CD4-positive, alpha-beta T cell treated with Interleukin-17A for 4 hours (primary cell): Measurements from ENCODE around the gene NR2E1.

ENCODE experiments used
- DNase-seq: peaks from one replicate; pipeline ENCODE4 v3.0.0-alpha.2; 2020; ENCODE audit warnings: mixed read lengths

Gene NR2E1

GRCh38 chr6:108156938-108157233 lies 8.9 kb upstream of the NR2E1 start:
- DNase-seq = no peak

- DNase-seq = no peak
Measured at GRCh38 chr6:108157234-108157980, 8.4 kb upstream of the NR2E1 start.

DNA sequence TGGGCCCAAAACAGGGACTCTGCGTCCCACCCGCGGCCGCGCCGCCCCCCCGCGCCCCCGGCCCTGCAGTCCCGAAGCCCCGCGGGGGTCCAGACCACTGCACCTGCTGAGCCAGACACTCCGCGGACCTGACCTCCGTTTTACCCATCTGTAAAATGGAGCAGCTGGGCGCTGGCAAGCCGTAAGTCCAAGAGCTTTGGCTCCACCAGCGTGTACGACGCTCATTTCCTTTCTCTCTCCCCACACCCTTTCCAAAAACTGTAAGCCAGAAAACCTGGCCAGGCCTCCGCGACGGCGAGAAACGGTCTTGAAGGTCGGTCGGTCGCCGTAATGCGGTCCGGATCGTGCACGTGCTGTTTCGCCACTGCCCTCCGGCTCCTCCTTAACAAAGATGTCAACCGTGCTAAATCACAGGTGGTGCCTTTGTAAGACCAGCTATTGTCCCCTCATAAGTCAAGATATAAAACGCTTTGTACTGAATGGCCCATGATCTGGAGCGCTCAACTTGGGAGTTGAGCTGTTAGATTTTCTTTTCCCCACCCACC lies 7.8 kb upstream of the NR2E1 start:
- no peak for DNase-seq

GRCh38 chr6:108159981-108160380 lies 5.8 kb upstream of the NR2E1 start:
- DNase-seq = no peak

GRCh38 chr6:108161724-108162282 lies 4.0 kb upstream of the NR2E1 start:
- DNase-seq = no peak

DNA sequence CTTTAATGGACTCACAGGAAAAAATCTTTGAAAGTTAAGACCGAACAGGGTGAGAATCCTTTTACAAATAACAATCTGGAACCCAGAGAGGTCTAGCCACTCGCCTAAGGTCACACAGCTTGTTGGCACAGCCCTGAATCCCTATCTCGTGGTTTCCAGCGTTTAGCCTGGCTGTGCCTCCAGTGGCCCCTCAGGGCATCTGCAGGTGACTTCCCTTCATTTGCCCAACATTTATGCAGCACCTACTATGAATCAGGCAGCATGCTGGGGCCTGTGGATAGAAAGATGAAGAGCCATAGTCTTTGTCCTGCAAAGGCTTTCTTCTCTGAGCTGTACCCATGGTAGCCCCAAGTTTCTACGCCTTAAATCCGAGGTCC lies 2.6 kb upstream of the NR2E1 start:
- DNase-seq = no peak

GRCh38 chr6:108163644-108164542 lies 1.9 kb upstream of the NR2E1 start:
- DNase-seq = no peak

- no peak for DNase-seq
Measured at GRCh38 chr6:108164543-108164814, 1.3 kb upstream of the NR2E1 start.

DNA sequence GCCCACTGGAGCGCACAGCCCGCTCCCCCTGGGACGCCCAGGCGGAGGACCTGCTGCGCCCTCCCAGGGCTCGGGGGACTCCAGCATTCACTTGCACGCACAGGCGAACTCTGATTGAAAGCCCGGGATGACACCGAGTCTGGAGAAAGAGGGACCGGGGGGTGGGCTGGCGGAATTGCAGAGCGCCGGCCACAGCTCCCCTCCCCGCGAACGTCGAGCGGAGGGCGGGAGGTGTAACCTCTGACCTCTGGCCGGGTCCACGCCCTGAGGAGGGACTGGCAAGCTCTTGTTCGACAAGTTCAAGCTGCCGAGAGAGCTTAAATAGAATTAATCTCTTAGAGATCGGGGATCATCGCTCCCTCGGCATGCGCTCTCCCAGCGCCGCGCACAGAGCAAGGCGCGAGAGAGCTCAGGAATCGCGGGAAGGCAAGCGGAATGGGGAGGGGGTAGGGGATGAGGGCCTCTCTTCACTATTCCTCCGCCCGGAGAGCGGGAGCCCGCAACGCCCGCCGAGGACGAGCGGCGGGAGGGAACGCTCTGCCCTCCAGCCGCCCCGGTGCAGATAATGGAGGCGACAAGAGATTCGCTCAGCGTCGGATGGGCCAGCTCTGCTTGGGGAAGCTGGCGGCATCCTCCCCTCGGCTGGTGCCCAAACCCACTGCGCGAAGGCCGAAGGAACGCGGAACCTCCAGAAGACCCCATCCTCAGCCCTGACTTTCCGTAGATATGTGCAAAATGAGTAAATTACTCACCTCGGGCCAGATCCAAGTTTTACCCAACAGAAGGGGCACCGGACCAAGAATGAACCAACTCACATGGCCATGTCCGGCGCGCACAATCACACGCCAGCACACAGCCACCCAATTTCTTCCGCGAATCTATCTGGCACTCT lies 761 bp upstream of the NR2E1 start:
- no peak for DNase-seq

- DNase-seq = no peak
Measured at GRCh38 chr6:108166664-108167448, 1.0 kb downstream of the NR2E1 start.

DNA sequence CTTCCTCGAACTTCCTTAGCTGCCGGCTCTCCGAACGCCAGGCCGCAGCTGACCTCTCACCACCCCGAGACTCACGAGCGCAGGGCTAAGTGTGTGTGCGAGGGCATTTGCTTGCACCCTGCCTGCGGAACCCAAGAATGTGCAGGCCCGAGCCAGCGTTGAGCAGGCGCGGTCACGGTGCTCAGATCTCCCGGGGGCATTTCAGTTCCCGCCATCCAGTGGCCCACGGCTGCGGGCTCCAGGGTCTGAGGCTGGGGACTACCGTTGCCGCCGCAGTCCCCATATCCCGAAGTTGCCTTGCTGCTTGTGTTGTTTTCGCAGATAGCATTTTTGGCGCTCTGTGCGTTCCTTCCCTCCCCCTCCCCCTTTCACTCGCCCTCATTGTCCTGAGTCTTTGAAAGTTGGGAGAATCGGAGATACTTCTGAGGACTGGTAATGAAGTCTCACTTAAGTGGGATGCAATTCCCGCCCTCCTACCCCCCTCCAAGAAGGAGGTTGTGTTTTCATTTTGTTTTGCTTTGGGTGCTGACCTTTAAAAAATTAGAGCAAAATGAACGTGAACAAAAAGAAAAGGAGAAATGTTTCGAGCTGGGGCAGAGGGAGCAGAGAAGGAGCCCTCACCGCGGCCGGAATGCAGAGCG lies 1.7 kb downstream of the NR2E1 start:
- DNase-seq = no peak

GRCh38 chr6:108168090-108168463 lies 2.3 kb downstream of the NR2E1 start:
- DNase-seq = no peak

DNA sequence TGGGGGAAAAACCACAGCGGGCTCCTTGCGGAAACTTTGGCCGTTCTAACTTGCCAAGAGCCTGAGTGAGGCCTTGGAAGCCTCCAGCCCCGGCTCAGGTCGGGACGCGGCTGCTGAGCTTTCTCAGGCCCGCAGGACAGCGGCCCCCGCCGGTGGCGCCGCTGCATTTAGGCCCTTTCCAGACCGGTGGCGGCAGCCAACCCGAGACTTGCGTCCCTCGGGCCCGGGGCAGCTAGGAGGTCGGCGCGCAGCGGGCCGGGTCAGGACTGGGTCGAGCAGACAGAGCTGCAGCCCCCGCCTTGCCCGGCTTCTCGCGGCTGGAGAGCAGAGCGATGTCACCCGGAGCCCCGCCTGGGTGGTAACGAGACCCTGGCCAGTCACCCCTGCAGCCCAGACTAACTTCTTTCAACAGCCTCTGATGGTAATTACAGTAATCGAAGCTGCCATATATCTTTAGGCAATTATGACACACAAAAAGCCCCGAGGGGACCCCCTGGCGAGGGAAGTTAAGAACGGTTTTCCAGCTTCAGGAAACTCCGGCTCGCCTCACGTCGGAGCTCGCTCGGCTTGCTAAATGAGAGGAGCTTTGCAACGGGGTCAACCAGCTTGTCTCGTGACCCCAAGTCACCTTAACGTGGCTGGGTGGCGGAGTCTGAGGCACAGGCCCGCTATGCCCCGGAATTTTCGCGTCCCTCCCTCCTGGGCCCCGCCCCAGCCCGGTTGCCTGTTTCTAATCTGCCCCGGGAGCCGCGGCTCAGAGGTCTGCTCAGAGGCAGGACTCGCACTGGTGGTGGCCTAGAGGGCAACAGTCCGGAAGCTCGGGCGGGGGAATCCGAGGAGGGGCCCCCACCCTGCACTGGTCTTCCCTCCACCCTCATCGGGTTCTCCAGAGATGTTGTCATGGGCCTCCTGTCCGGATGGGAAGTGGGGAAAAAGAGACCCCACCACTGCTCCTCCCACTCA lies 3.0 kb downstream of the NR2E1 start:
- no peak for DNase-seq

GRCh38 chr6:108169464-108170331 lies 3.9 kb downstream of the NR2E1 start:
- no peak for DNase-seq

DNA sequence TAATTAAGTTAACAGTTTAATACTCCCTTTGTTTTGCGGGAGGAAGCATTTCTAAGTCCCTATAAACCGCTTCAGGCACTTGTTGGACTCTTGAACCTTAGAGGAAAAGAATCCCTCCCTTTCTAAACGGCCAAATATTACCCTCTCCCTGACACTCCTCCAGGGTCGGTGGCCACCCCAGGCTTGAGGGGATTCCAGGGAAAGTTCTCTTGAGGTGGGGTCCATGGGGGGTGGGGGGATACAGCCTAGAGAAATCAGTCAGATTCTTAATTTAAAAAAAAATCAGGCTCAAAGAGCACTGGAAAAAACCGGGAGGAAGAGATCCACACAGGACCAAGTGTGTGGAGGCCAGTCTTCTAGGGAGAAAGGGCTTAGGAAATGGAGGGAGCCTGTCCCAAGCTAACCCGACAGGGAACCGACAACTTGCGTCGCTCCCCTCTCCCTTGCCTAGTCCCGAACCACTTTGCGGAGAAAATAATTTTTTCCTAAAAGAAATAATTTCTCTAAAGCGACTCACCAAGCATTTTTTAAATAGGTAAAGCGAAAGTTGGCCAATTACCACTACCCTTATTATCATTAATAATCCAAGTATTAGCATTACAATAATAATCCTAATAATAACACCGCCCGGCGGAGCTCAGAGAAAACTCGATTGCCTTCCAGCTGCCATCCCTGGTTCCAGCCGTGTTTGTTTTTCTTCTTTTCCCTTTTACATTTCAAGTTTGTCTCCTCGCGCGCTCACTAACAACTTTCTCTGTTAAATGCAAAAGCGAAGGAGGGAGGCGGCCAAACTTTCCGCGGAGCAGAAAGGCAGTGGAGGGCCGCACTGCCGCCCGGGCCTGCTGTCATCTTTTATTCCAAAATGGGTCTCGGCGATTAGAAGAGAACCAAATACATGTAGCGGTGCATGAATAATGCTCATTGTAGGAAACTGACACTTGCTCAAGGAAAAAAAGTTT lies 4.8 kb downstream of the NR2E1 start:
- DNase-seq = no peak

GRCh38 chr6:108171291-108171917 lies 5.6 kb downstream of the NR2E1 start:
- DNase-seq = no peak

DNA sequence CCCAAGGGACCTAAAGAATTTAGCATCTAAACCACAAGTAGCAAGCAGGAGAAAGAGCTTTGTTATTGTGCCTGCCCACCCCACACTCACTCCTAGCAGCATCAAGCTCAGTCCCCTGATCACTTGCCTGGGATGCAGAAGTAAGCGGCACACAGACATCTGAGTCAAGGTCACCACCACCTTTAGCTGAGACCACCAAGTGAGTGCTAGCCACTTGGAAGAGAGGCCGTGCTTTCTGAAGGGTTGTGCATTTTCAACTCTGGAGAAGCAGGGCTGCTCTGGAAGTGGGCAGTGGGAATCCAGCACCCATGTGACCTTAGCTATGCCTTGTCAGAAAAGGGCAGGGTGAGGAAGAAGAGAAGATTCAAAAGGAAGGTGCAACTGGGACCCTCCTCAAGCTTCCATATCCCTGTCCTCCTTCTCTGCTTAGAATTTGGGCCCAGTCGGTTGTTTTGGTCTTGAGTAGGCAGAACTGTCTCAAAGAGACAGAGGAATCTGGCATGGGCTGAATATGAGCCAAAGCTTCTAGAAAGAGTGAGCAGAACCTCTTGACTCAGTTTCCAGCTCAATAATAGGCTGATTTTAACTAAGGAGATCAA lies 6.2 kb downstream of the NR2E1 start:
- no peak for DNase-seq
